A549 (cell line): Measurements from ENCODE around the gene AGAP3. TPM values are rescaled to one million over a fixed set of nuclear protein-coding genes. Genes with fewer than 3 reads are reported as not detected.

Source experiments
- ATAC-seq, 2 experiments: fragments of 200-7000 bp in 1 of 2; fragments of >200 bp in 1 of 2; cut with Nextera tagmentation in 1 of 2; cut with Tn5 transposase in 1 of 2; 3 replicates each; pipeline versions ENCODE4 v1.8.0 to v1.9.1; 2018 to 2020; ENCODE audit warnings: mild to moderate bottlenecking in 1 of 2, moderate library complexity in 1 of 2
- CTCF ChIA-PET: fragments of 300-600 bp; sonication (Branson Sonifier 250); formaldehyde crosslinking; extraction: SDS; loops from one replicate; lab custom pipeline; 2021; ENCODE audit warnings: antibody characterized with exemption, inconsistent platforms; lab: Yijun Ruan, JAX
- POLR2A ChIA-PET: fragments of 350-600 bp; formaldehyde crosslinking; extraction: SDS; loops from one replicate; lab custom pipeline; 2021; ENCODE audit warnings: antibody characterized with exemption, inconsistent platforms; lab: Yijun Ruan, JAX
- DNase-seq, 2 experiments: peaks; one replicate each; pipeline versions ENCODE4 v3.0.0 to v3.0.0-alpha.2; 2011 to 2016; ENCODE audit warnings: low read depth in 1 of 2, low spot score in 1 of 2
- FAIRE-seq: peaks from 2 replicates; lab custom pipeline; 2011; peaks lifted over from hg19 to GRCh38; lab: Jason Lieb, UNC
- H3K27ac ChIP-seq, 2 experiments: fragments of >200 bp; sonication (Bioruptor Twin); formaldehyde crosslinking; 3 replicates each; pipeline ENCODE4 v1.5.1; 2016 to 2017
- H3K4me1 ChIP-seq: fragments of >200 bp; sonication (Bioruptor Twin); formaldehyde crosslinking; 3 replicates; pipeline ENCODE4 v1.6.1; 2016
- H3K4me2 ChIP-seq: fragments of >200 bp; sonication (Bioruptor Twin); formaldehyde crosslinking; 3 replicates; pipeline ENCODE4 v1.6.1; 2016
- H3K4me3 ChIP-seq: fragments of >200 bp; sonication (Bioruptor Twin); formaldehyde crosslinking; 3 replicates; pipeline ENCODE4 v1.5.1; 2016
- H3K9me3 ChIP-seq: fragments of >200 bp; sonication (Bioruptor Twin); formaldehyde crosslinking; 3 replicates; pipeline ENCODE4 v1.6.1; 2016
- CHD2 ChIP-seq: fragments of 150-350 bp; IDR thresholded peaks from 2 replicates; pipeline ENCODE4 v1.6.1; 2014; ENCODE audit warnings: low read length; ENCODE audit not compliant: partially characterized antibody
- CHD4 ChIP-seq: fragments of 200-600 bp; sonication (generic); IDR thresholded peaks from 2 replicates; pipeline ENCODE4 v1.6.1; 2016; ENCODE audit warnings: antibody characterized with exemption, mild to moderate bottlenecking, borderline replicate concordance
- CTCF ChIP-seq: fragments of >200 bp; sonication (Bioruptor Twin); formaldehyde crosslinking; IDR thresholded peaks from 3 replicates; pipeline ENCODE4 v1.5.1; 2016
- EHMT2 ChIP-seq: fragments of 200-600 bp; sonication (generic); IDR thresholded peaks from 2 replicates; pipeline ENCODE4 v1.6.1; 2016; ENCODE audit warnings: antibody characterized with exemption, low read depth, mild to moderate bottlenecking, moderate library complexity
- ELK1 ChIP-seq: fragments of 150-350 bp; IDR thresholded peaks from 2 replicates; pipeline ENCODE4 v1.6.1; 2014; ENCODE audit warnings: low read depth, mild to moderate bottlenecking, low read length
- EP300 ChIP-seq, 2 experiments: fragments of >200 bp; sonication (Bioruptor Twin); formaldehyde crosslinking; IDR thresholded peaks; 2 replicates in 1 of 2; 3 replicates in 1 of 2; pipeline ENCODE4 v1.6.1; 2016 to 2017
- ESRRA ChIP-seq: fragments of 150-350 bp; IDR thresholded peaks from 2 replicates; pipeline ENCODE4 v1.6.1; 2014; ENCODE audit warnings: mild to moderate bottlenecking, low read length, borderline replicate concordance
- FOXS1 ChIP-seq: fragments of 250-450 bp; sonication (Bioruptor Pico); IDR thresholded peaks from 2 replicates; pipeline ENCODE4 v1.5.0; 2020; ENCODE audit warnings: mild to moderate bottlenecking, moderate library complexity
- GATA3 ChIP-seq: IDR thresholded peaks from 2 replicates; pipeline ENCODE4 v1.6.1; 2012; ENCODE audit warnings: borderline replicate concordance
- HOXA7 ChIP-seq: fragments of 250-450 bp; sonication (Bioruptor Pico); IDR thresholded peaks from 2 replicates; pipeline ENCODE4 v1.5.0; 2020; ENCODE audit warnings: mild to moderate bottlenecking, moderate library complexity
- HOXB5 ChIP-seq: fragments of 250-450 bp; sonication (Bioruptor Pico); IDR thresholded peaks from 2 replicates; pipeline ENCODE4 v1.5.0; 2020; ENCODE audit warnings: mild to moderate bottlenecking, moderate library complexity
- JUN ChIP-seq, 2 experiments: fragments of >200 bp; sonication (Bioruptor Twin); formaldehyde crosslinking; IDR thresholded peaks; 2 replicates in 1 of 2; 3 replicates in 1 of 2; pipeline ENCODE4 v1.6.1; 2016 to 2017
- KDM5A ChIP-seq: fragments of 200-600 bp; sonication (generic); IDR thresholded peaks from 2 replicates; pipeline ENCODE4 v1.6.1; 2016; ENCODE audit warnings: antibody characterized with exemption, mild to moderate bottlenecking
- MAX ChIP-seq: IDR thresholded peaks from 2 replicates; pipeline ENCODE4 v1.6.1; 2012
- MAZ ChIP-seq: fragments of 150-350 bp; IDR thresholded peaks from 2 replicates; pipeline ENCODE4 v1.6.1; 2014; ENCODE audit warnings: antibody characterized with exemption, low read depth, low read length, borderline replicate concordance
- MYC ChIP-seq: IDR thresholded peaks from 2 replicates; pipeline ENCODE4 v1.6.1; 2012; ENCODE audit warnings: mild to moderate bottlenecking, inconsistent platforms, low read length, improper control_type of control experiment, borderline replicate concordance
- NFE2L2 ChIP-seq: fragments of 150-350 bp; conservative IDR thresholded peaks from 2 replicates; pipeline ENCODE4 v1.6.1; 2014; ENCODE audit warnings: low read length
- NPAS2 ChIP-seq: fragments of 250-450 bp; sonication (Bioruptor Pico); IDR thresholded peaks from 2 replicates; pipeline ENCODE4 v1.8.0; 2022; ENCODE audit warnings: mild to moderate bottlenecking, moderate library complexity, borderline replicate concordance
- RARB ChIP-seq: fragments of 250-450 bp; sonication (Bioruptor Pico); IDR thresholded peaks from 2 replicates; pipeline ENCODE4 v1.8.0; 2021; ENCODE audit warnings: mild to moderate bottlenecking, moderate library complexity
- RFX5 ChIP-seq: fragments of 450-650 bp; IDR thresholded peaks from 2 replicates; pipeline ENCODE4 v1.7.1; 2014; ENCODE audit warnings: antibody characterized with exemption, mild to moderate bottlenecking, moderate library complexity
- SREBF2 ChIP-seq: fragments of 450-650 bp; IDR thresholded peaks from 2 replicates; pipeline ENCODE4 v1.6.1; 2014; ENCODE audit warnings: mild to moderate bottlenecking, moderate library complexity
- USF2 ChIP-seq: fragments of 450-650 bp; IDR thresholded peaks from 2 replicates; pipeline ENCODE4 v1.6.1; 2014; ENCODE audit warnings: antibody characterized with exemption
- ZNF302 ChIP-seq: fragments of 250-450 bp; sonication (Bioruptor Pico); IDR thresholded peaks from 2 replicates; pipeline ENCODE4 v1.9.0; 2021; ENCODE audit warnings: inconsistent platforms, mild to moderate bottlenecking, moderate library complexity
- WGBS: methylation state at CpG from one replicate; pipeline ENCODE4 v1.1.6; 2017; ENCODE audit errors: missing lambda C conversion rate; 5-methylcytosine and 5-hydroxymethylcytosine counted together
- polyA plus RNA-seq, 4 experiments: library from polyadenylated mRNA; depleted of rRNA in 3 of 4; stranded (reverse); fragments of >200 nt; fragmentation: RNase III in 1 of 4; extraction: RNeasy Plus Mini Kit Qiagen cat#74134 plus additional on column Dnase treatment in 1 of 4; gene quantifications; 2 replicates in 3 of 4; 3 replicates in 1 of 4; pipeline ENCODE4 v1.2.3, GENCODE V29; 2011 to 2017
- TF ChIP-seq, protein P1 (sequence below): IDR thresholded peaks from 2 replicates; pipeline ENCODE4 v1.6.1; 2012; ENCODE audit warnings: low read depth, borderline replicate concordance
- TF ChIP-seq, protein P2 (sequence below): fragments of >200 bp; sonication (Bioruptor Twin); formaldehyde crosslinking; IDR thresholded peaks from 2 replicates; pipeline ENCODE4 v1.6.1; 2016
- TF ChIP-seq, protein P3 (sequence below): IDR thresholded peaks from 2 replicates; pipeline ENCODE4 v1.6.1; 2012

Gene AGAP3
- polyA plus RNA-seq, 2 of the 4 experiments (the other 2 are of a cell fraction): 33.8 to 45.9 TPM

DNA sequence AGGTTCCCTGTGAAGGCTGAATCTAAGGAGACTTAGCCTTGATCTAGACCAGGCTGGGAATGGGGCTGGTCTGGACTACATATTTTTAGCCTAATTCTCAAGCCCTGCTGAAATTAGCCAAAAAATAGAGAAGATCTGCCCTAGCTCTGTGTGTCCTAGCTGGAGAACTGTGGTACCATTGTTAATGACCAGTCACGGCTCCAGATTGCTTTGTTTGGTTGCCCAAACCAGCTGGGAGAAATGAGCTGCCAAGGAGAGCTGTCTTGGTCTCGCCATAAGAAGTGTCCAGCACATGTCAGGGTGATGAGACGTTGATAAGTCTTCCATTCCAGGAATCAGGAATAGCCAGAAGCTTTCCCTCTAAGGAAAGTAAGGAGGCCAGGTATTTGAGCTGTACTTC is 60.5 kb downstream of the AGAP3 start:
- POLR2A ChIA-PET: no interaction called here
- Histone ChIP-seq H3K27ac (no peak overlapping the region), H3K4me2 (no peak overlapping the region), H3K4me3 (no peak overlapping the region), H3K4me1 (no peaks in the 10 kb centered on the region), H3K9me3 (no peaks in the 10 kb centered on the region)
- CTCF ChIA-PET: interaction anchor here (1.3 to 6.8 kb wide), 7 partner anchors 17 to 35 kb away, joined by 4 to 40 read pairs (median 9); partner anchors contain the start of gene GBX1
- DNase-seq (no peak), ATAC-seq (no peak), FAIRE-seq (no peak)
- no peak for TF ChIP-seq EP300 (IDR thresholded peaks at IDR 0.05)
- TF ChIP-seq RARB: no peak
- no peak for TF ChIP-seq NPAS2
- TF ChIP-seq ESRRA: no peak
- TF ChIP-seq RFX5: no peak
- TF ChIP-seq, protein P1, sequence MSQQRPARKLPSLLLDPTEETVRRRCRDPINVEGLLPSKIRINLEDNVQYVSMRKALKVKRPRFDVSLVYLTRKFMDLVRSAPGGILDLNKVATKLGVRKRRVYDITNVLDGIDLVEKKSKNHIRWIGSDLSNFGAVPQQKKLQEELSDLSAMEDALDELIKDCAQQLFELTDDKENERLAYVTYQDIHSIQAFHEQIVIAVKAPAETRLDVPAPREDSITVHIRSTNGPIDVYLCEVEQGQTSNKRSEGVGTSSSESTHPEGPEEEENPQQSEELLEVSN: no peak
- TF ChIP-seq GATA3: no peak
- TF ChIP-seq HOXB5 (CRISPR knock-in tag): no peak
- TF ChIP-seq JUN (IDR thresholded peaks at IDR 0.05): no peak
- no peak for TF ChIP-seq CHD4
- TF ChIP-seq MYC: no peak
- no peak for TF ChIP-seq HOXA7 (CRISPR knock-in tag)
- 88% methylated on average over 3 of the region's 3 CpGs for WGBS

GRCh38 chr7:151148319-151149259 is 62.3 kb downstream of the AGAP3 start:
- TF ChIP-seq NFE2L2 (no peak), KDM5A (no peak)
- Histone ChIP-seq H3K4me2 (no peak overlapping the region), H3K4me1 (no peaks in the 10 kb centered on the region), H3K27ac (no peak overlapping the region), H3K4me3 (no peak overlapping the region), H3K9me3 (no peaks in the 10 kb centered on the region)
- peak in 1 of 2 experiments; percentile 8; a peak in 2 of 6 replicates for ATAC-seq
- CTCF ChIA-PET: interaction anchor here (0.7 to 3.2 kb wide), 14 partner anchors 9 to 38 kb away, joined by 3 to 11 read pairs (median 6); partner anchors contain the start of gene GBX1
- FAIRE-seq: no peak
- no peak for DNase-seq
- WGBS: 79% methylated on average over 20 of the region's 22 CpGs
- POLR2A ChIA-PET: no interaction called here

DNA sequence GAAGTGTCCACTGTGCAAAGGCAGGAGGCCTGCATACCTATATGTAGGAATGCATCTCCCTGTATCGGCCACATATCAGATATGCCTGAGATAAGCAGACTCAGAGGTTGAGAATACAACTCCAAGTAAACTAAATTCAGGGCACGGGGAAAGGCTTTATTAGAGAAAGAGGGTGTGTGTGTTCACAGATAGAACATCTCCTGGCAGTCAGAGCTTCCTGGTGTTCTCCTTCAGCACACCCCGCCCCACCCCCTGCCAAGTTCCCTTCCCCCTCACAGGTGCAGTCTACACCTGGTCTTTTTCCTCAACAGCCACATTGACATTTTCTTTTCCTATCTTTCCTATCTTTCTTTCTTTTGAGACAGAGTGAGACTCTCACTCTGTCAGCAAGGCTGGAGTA is 64.1 kb downstream of the AGAP3 start:
- ATAC-seq (no peak), FAIRE-seq (no peak), DNase-seq (no peak)
- POLR2A ChIA-PET: no interaction called here
- no peak overlapping the region for H3K4me2 ChIP-seq
- WGBS: 71% methylated on average over 3 of the region's 3 CpGs
- CTCF ChIA-PET: interaction anchor here (0.7 to 2.2 kb wide), 9 partner anchors 11 to 165 kb away, joined by 3 to 10 read pairs (median 3); partner anchors contain the start of gene GBX1
- no peaks in the 10 kb centered on the region for H3K4me1 ChIP-seq
- H3K9me3 ChIP-seq: no peaks in the 10 kb centered on the region
- H3K27ac ChIP-seq: no peak overlapping the region
- no peak overlapping the region for H3K4me3 ChIP-seq
- TF ChIP-seq MAZ (no peak), CHD2 (no peak), ELK1 (no peak), USF2 (no peak), EHMT2 (no peak), MYC (no peak), FOXS1 (CRISPR knock-in tag) (no peak), MAX (no peak), CTCF (no peak), SREBF2 (no peak), ZNF302 (no peak)
- TF ChIP-seq, protein P2, sequence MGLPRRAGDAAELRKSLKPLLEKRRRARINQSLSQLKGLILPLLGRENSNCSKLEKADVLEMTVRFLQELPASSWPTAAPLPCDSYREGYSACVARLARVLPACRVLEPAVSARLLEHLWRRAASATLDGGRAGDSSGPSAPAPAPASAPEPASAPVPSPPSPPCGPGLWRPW: no peak
- TF ChIP-seq, protein P1: no peak
- TF ChIP-seq, protein P3, sequence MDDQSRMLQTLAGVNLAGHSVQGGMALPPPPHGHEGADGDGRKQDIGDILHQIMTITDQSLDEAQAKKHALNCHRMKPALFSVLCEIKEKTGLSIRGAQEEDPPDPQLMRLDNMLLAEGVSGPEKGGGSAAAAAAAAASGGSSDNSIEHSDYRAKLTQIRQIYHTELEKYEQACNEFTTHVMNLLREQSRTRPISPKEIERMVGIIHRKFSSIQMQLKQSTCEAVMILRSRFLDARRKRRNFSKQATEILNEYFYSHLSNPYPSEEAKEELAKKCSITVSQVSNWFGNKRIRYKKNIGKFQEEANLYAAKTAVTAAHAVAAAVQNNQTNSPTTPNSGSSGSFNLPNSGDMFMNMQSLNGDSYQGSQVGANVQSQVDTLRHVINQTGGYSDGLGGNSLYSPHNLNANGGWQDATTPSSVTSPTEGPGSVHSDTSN: no peak
